ENCODE results near the gene GNAI1.

Gene GNAI1

GRCh38 chr7:80134536-80135308, at the start of gene GNAI1:
Gene GNAI1, plus strand, starts transcription at chr7:80134831. Its CDS starts 330 bp downstream, at chr7:80135161.
- DNase-seq, result peak; percentile 93

DNA sequence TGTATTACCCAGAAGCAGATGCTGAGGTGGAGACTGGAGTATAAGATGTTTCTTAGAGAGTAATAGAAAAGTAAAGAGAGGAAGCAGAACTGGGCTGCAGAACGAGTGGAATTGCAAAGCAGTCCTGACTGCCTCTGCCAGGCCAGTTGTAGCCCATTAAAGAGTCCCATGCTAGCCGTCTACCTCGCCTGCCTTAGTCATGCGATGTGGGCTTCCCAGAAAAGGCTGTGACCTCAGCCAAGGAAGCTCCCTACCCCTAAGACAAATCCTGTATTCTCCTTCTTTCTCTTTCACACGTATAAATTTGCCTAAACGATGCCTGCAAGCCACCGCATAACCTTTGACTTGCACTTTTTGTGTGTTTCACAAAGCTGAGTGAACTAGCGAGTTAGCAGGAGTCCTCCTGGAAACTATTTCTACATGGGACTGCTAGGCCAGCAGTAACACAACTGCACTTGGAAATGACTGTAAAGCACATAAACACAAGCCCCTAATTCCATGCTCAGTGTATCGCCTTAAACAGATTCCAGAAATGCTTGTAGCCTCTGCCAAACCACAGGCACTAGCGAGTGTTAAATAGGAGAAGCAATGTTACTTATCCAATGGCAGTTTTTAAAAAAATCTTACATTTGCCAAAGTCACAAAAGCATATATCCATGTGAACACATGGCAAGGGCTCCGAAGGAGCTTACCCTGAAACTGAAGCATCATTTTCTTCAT, 47.4 kb upstream of the GNAI1 start:
- DNase-seq, result peak; percentile 39

DNA sequence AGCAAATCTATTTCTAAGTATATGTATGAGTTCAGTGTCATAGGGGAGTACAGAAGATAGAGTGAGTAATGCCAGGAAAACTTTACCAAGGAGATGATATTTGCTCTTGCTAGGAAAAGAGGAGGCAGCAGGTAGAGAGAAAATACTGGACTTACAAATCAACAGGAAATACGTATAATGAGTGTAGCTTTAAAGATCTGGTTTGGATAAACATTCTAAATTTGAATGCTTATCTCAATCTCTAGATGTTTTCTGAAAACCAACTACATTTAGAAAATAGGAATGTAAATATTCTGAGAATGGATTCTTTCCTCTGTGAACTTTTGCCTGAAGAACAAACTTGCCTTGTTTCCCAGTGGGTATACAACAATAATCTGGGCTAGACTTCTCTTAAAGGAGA, 46.9 kb upstream of the GNAI1 start:
- no peak for DNase-seq

DNA sequence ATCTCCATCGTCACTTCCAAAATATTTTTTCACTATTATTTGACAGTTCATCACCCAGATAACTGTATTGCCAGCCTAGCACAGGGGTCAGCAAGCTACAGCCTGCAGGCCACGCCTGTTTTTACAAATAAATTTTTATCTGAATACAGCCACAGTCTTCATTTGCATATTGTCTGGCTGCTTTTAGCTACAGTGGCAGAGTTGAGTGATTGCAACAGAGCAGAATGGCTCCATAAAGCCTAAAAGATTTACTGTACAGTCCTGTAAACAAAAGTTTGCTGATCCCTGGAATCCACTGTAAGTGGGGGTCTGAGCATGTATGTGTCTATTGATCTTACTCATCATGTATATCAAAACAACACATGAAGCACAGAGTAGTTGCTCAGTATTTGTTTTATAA, 45.9 kb upstream of the GNAI1 start:
- no peak for DNase-seq

GRCh38 chr7:80089366-80089765, 45.3 kb upstream of the GNAI1 start:
- no peak for DNase-seq

DNA sequence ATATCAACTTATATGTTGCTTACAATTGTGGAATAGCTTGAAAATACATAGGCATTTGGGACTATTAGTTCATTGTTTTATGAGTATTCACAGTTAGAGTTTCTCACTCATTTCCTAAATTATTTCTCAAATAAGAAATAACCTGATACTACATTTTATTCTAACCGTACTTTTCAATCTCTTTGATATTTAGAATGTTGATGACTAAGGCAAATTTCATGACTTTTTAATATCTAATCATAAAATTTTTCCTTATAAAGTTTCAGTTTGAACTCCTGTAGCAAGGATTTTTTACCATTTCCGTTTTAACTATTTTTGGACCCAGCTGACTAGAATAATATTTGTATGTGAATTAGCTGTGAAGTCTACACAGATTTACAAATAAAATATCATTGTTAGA, 41.3 kb upstream of the GNAI1 start:
- no peak for DNase-seq

- peak; percentile 16 for DNase-seq
These were observed 39.1 kb upstream of the GNAI1 start for GRCh38 chr7:80095545-80095944.

DNA sequence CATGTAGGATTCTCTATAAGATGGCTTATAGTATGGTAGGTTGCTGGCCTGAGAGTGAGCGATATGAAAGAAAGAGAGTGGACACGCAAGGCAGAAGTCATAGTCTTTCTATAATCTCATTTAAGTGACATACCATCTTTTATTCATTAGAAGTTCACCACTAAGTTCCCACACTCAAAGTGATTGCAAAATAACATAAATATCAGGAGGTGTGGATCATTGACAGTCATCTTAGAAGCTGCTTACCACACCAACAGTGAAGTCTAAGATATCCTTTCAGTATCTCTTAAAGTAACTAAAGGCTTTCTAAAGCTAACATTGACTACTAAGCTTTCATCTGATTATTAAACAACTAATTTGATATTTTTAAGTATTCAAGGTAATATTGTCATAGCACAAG, 36.9 kb upstream of the GNAI1 start:
- no peak for DNase-seq

DNA sequence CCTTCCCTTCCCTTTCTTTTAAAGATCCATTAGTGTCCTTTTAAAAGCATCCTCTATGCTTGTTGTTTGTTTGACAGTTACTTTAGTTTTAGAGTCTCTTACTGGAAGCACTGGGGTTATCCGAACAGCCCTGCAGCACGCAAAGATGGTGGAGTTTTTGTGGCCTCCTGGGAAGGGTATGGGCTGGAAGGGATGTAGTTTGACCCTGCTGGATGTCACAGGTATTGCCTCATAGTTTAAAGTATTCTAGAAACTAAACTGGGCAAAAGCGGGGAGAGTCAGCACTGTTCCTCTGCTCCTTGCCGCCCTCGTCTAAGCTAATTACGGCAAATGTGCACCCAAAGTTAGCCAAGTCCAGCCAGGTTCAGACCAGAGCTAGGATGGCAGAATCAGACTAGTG, 35.8 kb upstream of the GNAI1 start:
- no peak for DNase-seq

DNA sequence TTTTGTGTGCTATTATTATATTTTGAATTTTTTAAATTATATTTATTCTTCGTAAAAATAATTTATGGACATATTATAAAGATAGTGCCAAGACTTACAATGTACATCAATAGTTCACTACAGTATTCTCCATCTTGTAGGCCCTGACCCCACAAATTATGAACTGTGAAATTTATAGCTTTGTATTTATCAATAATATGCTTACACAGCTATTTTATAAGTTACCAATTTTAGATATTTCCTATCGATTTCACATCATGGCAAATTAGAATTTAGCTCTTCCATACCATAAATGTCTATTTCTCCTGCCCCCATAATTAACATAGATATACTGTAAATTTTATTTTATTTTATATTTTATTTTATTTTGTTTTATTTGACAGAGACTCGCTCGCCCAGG, 34.4 kb upstream of the GNAI1 start:
- no peak for DNase-seq

- no peak for DNase-seq
These were observed 28.8 kb upstream of the GNAI1 start for GRCh38 chr7:80105701-80106408.

GRCh38 chr7:80106498-80107113, 28.0 kb upstream of the GNAI1 start:
- DNase-seq, result no peak

- no peak for DNase-seq
These were observed 27.4 kb upstream of the GNAI1 start for GRCh38 chr7:80107278-80107677.

- DNase-seq, result no peak
These were observed 24.3 kb upstream of the GNAI1 start for GRCh38 chr7:80110376-80110775.

DNA sequence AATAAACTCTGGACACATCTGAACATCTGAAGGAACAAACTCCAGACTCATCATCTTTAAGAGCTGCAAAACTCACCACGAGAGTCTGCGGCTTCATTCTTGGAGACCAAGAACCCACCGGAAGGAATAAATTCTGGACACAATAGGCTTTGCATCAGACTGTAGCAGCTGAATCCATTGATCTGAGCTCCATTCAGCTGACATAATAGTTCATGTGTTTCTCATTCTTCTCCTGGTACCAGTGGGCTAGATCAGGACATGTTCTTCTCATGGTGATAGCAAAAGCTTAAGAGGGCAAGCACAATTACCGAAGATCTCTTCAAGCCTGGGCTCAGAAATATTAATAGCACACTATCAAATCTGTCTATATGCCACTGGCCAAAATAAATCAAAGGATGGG, 20.5 kb upstream of the GNAI1 start:
- DNase-seq, result no peak

DNA sequence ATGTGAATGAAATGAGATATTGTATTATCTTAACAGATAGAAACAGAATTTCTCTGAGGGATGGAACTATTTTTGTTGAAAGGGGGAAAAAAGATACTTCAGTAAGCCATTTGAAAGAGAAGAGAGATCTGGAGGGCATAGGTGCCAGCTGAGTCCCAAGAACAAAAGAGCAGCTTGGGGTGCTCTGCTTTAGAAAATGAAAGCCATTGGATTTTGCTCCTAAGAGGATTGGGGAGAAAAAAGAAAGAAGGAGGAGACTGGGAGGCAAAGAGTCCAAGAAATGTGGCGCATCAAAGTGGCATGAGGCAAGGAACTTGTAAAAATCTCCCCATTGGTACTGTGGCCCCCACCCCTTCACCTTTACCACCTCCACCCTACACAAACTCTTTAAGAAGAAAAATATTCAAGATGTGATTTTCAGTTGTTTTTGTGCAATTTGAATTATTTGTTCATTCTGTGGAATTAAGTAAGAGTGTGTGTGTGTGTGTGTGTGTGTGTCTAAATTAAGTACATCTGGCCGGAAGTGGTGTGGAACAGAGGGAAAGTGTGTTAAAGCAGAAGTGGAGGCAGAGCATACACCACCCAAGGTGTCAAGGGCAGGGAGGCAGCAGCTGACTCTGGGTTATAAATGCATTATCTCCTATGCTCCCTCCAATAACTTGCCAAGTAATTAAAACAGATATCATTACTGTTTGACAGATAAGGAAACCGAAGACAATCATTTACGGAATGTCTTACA, 9.9 kb upstream of the GNAI1 start:
- DNase-seq, result no peak

GRCh38 chr7:80127412-80128160, 7.0 kb upstream of the GNAI1 start:
- peak; percentile 81 for DNase-seq

DNA sequence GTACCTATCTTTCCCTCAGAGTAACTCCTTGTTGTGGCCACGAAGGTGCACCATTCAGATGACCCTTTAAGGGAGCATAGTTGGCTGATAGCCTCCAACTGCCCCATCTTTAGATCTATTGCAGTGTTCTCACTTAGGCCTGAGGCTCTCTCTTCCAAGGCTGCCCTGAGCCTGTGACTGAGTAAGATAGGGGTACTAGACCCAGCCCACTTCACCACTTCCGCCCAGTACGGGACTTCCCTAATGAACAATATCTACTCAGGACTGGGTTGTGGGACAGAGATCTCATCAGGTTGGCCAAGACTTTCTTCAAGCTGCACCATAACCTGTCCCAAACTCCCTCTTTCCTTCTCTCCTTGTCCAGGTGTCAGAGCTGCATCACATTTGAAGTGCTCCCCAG, 5.7 kb upstream of the GNAI1 start:
- no peak for DNase-seq

DNA sequence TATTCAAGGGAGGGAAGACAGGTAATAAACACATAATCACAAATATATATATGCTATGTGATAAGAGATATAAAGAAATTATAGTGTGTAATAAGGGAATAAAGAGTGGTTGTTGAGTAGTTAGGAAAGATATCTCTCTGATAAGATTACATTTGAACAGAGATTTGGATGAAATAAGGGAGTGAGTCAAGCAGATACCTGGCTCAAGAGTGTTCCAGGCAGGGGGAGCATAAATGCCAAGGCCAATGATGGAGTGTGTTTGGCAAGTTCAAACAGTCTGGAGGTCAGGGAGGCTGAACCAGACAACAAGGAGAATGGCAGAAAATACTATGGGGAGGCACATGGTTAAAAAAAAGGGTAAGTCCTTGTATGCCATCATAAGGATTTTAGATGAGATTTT, 4.8 kb upstream of the GNAI1 start:
- DNase-seq, result no peak

GRCh38 chr7:80131675-80132435, 2.8 kb upstream of the GNAI1 start:
- no peak for DNase-seq

GRCh38 chr7:80132594-80132993, 2.0 kb upstream of the GNAI1 start:
- DNase-seq, result no peak

Data from eye (tissue), 1 donor.